Measurements from ENCODE around the gene CAMK2G.

The CAMK2G gene

DNA sequence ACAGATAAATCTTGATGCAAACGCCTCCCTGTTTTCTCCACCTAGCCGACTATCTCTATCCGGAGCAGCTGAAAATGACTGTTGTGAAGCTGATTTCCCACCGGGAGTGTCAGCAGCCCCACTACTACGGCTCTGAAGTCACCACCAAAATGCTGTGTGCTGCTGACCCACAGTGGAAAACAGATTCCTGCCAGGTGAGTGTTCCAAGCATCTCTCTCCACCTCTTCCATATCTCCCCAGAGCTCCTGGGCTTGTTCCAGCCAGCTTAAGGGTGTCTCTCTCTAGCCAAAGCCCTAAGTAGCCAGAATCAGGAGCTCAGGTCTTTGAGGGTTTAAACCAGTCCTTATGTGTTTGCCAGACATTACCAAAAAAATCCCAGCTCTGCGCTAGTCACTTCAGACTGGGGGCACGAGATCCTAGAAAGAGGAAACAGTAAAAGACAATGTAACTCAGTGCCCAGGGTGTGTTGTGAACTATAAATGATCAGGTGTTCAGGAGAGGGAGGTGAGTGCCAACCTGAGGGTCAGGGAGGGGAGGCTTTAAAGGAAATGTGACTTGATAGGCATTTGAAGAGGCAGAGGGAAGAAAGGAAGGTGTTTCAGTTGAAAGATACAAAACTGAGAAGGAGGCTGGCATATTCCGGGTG, 41.0 kb upstream of the CAMK2G start:
- Histone ChIP-seq H3K4me1 (ENCODE audit: control insufficient read depth, low read length) (peaks cover 22% of the 10 kb centered on the region), H3K27ac (ENCODE audit: low read depth, low read length) (no peak overlapping the region)

DNA sequence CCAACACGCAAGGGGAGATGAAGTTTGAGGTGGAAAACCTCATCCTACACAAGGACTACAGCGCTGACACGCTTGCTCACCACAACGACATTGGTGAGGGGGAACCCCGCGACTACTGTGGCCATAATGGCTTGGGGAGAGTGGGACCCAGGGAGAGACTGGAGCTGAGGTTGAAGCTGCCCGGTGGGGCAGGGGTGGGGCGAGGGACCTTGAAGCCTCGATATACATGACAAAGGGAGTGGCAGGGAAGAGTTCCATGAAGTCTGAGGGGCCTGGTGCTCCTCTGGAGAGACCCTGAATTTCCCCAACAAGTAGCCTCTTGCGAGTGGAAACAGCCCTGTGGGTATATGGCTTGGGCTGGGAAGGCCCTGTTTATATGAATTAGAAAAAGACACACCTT, 39.7 kb upstream of the CAMK2G start:
- no peak overlapping the region for H3K4me2 ChIP-seq (ENCODE audit: low read length)
- TF ChIP-seq, protein P1, sequence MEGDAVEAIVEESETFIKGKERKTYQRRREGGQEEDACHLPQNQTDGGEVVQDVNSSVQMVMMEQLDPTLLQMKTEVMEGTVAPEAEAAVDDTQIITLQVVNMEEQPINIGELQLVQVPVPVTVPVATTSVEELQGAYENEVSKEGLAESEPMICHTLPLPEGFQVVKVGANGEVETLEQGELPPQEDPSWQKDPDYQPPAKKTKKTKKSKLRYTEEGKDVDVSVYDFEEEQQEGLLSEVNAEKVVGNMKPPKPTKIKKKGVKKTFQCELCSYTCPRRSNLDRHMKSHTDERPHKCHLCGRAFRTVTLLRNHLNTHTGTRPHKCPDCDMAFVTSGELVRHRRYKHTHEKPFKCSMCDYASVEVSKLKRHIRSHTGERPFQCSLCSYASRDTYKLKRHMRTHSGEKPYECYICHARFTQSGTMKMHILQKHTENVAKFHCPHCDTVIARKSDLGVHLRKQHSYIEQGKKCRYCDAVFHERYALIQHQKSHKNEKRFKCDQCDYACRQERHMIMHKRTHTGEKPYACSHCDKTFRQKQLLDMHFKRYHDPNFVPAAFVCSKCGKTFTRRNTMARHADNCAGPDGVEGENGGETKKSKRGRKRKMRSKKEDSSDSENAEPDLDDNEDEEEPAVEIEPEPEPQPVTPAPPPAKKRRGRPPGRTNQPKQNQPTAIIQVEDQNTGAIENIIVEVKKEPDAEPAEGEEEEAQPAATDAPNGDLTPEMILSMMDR (IDR thresholded peaks at IDR 0.05; ENCODE audit: low read depth, low read length, poor library complexity, severe bottlenecking) = no peak
- TF ChIP-seq EZH2phosphoT487 (IDR thresholded peaks at IDR 0.05; ENCODE audit: borderline replicate concordance, low read length) = no peak
- H3K36me3 ChIP-seq (ENCODE audit: control insufficient read depth, low read length) = no peaks in the 10 kb centered on the region; the same call in 1 of the 2 replicates
- H3K27ac ChIP-seq (ENCODE audit: low read depth, low read length) = no peak overlapping the region
- H3K4me3 ChIP-seq (ENCODE audit: low read length) = no peak overlapping the region
- no peaks in the 10 kb centered on the region for H3K79me2 ChIP-seq (ENCODE audit: control insufficient read depth, low read length)
- H4K20me1 ChIP-seq (ENCODE audit: control insufficient read depth, insufficient read depth, low read depth, low read length) = no peaks in the 10 kb centered on the region
- H3K27me3 ChIP-seq (ENCODE audit: control insufficient read depth, low read length) = 0 out of 2 replicates have a peak, but pooled peaks cover 4% of the 10 kb centered on the region
- no peaks in the 10 kb centered on the region for H3K9me3 ChIP-seq (ENCODE audit: control insufficient read depth, insufficient read depth, low read length)
- H3K9me2 ChIP-seq (replicated peaks; ENCODE audit: control insufficient read depth, low read length) = no peaks in the 10 kb centered on the region
- H3K4me1 ChIP-seq (ENCODE audit: control insufficient read depth, low read length) = peaks cover 26% of the 10 kb centered on the region
- H3F3A ChIP-seq (ENCODE audit: control insufficient read depth, insufficient read depth) = peaks cover 8% of the 10 kb centered on the region; the same call in 1 of the 2 replicates

More for the DNA sequence above, 41.0 kb upstream of the CAMK2G start:
- H3K79me2 ChIP-seq (ENCODE audit: control insufficient read depth, low read length) = no peaks in the 10 kb centered on the region
- H3K4me2 ChIP-seq (ENCODE audit: low read length) = no peak overlapping the region
- TF ChIP-seq, protein P1 (IDR thresholded peaks at IDR 0.05; ENCODE audit: low read depth, low read length, poor library complexity, severe bottlenecking) = no peak
- no peak for TF ChIP-seq EZH2phosphoT487 (IDR thresholded peaks at IDR 0.05; ENCODE audit: borderline replicate concordance, low read length)
- no peaks in the 10 kb centered on the region for H3K9me3 ChIP-seq (ENCODE audit: control insufficient read depth, insufficient read depth, low read length)
- 0 out of 2 replicates have a peak, but pooled peaks cover 4% of the 10 kb centered on the region for H3K27me3 ChIP-seq (ENCODE audit: control insufficient read depth, low read length)
- peaks cover 3% of the 10 kb centered on the region; the same call in 1 of the 2 replicates for H3F3A ChIP-seq (ENCODE audit: control insufficient read depth, insufficient read depth)
- H3K4me3 ChIP-seq (ENCODE audit: low read length) = no peak overlapping the region
- H3K36me3 ChIP-seq (ENCODE audit: control insufficient read depth, low read length) = no peaks in the 10 kb centered on the region; the same call in 1 of the 2 replicates
- H4K20me1 ChIP-seq (ENCODE audit: control insufficient read depth, insufficient read depth, low read depth, low read length) = no peaks in the 10 kb centered on the region
- H3K9me2 ChIP-seq (replicated peaks; ENCODE audit: control insufficient read depth, low read length) = no peaks in the 10 kb centered on the region

DNA sequence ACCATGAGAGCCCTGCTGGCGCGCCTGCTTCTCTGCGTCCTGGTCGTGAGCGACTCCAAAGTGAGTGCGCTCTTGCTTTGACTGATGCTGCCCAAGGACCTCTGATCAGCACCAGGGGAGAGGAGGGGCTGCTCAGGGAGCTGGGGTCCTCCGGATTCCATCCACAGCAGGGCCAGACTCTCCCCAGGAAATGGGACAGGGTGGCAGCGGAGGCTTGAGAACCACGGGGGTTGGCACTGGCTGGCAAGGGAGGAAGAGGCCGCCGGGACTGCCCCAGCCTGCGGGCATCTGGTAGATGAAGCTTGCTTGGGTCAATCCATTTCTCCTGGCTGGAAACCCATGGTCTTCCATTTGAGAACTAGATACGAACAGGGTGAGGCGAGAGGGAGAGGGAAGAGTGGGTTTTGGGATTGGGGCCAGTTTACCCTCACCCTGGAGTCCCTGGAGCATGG, 37.2 kb upstream of the CAMK2G start:
- Histone ChIP-seq H3K9me2 (replicated peaks; ENCODE audit: control insufficient read depth, low read length) (no peaks in the 10 kb centered on the region), H3K27ac (ENCODE audit: low read depth, low read length) (no peak overlapping the region)

More for the DNA sequence above, 37.2 kb upstream of the CAMK2G start:
- H3K36me3 ChIP-seq (ENCODE audit: control insufficient read depth, low read length) = no peaks in the 10 kb centered on the region; the same call in 1 of the 2 replicates
- H3K79me2 ChIP-seq (ENCODE audit: control insufficient read depth, low read length) = no peaks in the 10 kb centered on the region
- TF ChIP-seq EZH2phosphoT487 (IDR thresholded peaks at IDR 0.05; ENCODE audit: borderline replicate concordance, low read length) = no peak
- TF ChIP-seq, protein P1 (IDR thresholded peaks at IDR 0.05; ENCODE audit: low read depth, low read length, poor library complexity, severe bottlenecking) = peak; percentile 2
- 0 out of 2 replicates have a peak, but pooled peaks cover 4% of the 10 kb centered on the region for H3K27me3 ChIP-seq (ENCODE audit: control insufficient read depth, low read length)
- H3K4me3 ChIP-seq (ENCODE audit: low read length) = peak overlapping the region; percentile 78
- H3K9me3 ChIP-seq (ENCODE audit: control insufficient read depth, insufficient read depth, low read length) = no peaks in the 10 kb centered on the region
- H3K4me1 ChIP-seq (ENCODE audit: control insufficient read depth, low read length) = peaks cover 41% of the 10 kb centered on the region
- H3K4me2 ChIP-seq (ENCODE audit: low read length) = peak overlapping the region; percentile 92
- peaks cover 11% of the 10 kb centered on the region; the same call in 1 of the 2 replicates for H3F3A ChIP-seq (ENCODE audit: control insufficient read depth, insufficient read depth)
- H4K20me1 ChIP-seq (ENCODE audit: control insufficient read depth, insufficient read depth, low read depth, low read length) = no peaks in the 10 kb centered on the region

All from DOHH2 (cell line).